Measurements from ENCODE around the gene B2M.
A peak's percentile ranks its signal among the peaks of the same experiment; 100 is the strongest.

- TF ChIP-seq CTCF (IDR thresholded peaks at IDR 0.05), result no peak
- peak; percentile 90 for TF ChIP-seq POLR2A (IDR thresholded peaks at IDR 0.05)
Observed at GRCh38 chr15:44711096-44711742, at the start of gene B2M, which contains the start of gene PATL2.
